Epithelial cell of esophagus (primary cell): Measurements from ENCODE around the gene DGKQ.

Experiments
- DNase-seq: peaks from one replicate; pipeline ENCODE4 v3.0.0; 2010; ENCODE audit warnings: low read depth
- H3K4me3 ChIP-seq: 2 replicates; pipeline ENCODE4 v1.5.1; 2011; ENCODE audit warnings: mild to moderate bottlenecking, low read length, control low read depth
- TF ChIP-seq, protein P1 (sequence below): IDR thresholded peaks from 2 replicates; pipeline ENCODE4 v1.5.1; 2011; ENCODE audit warnings: low read depth, mild to moderate bottlenecking, low read length, control low read depth, inconsistent platforms; ENCODE audit not compliant: insufficient read depth; ENCODE audit errors: missing control alignments

Gene DGKQ

DNA sequence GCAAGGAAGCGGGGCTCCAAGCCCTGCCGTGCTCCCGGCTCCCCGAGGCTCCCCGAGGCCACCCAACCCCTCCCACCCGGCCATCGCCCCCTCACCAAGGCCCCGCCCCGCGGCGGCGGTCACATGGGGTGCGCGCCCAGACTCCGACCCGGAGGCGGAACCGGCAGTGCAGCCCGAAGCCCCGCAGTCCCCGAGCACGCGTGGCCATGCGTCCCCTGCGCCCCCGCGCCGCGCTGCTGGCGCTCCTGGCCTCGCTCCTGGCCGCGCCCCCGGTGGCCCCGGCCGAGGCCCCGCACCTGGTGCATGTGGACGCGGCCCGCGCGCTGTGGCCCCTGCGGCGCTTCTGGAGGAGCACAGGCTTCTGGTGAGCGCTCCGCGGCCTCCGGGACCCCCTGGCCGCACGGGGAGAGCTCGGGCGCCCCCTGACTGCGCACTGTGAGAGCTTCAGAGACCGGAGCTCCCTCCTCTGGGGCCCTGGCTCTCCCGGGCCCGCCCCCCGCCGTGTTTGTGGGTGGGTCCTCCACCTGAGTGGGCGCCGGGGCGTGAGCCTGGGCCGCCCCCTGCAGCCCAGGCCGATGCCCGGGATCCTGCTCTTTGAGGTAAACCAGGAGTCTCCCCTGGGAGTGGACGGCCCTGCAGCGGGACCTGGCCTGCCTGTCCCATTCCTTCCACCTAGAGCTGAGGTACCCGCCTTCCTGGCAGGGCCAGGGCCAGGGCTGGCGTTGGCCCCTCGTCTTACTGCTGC is 13.7 kb upstream of the DGKQ start, which contains the start of gene IDUA:
Gene IDUA (plus strand): TSS at position 166 of the 745 bp plus-strand sequence. CDS start 41 bp downstream, at position 207.
- peak; percentile 67 for DNase-seq
- H3K4me3 ChIP-seq: peak within 1 kb of the TSS; percentile 53
- TF ChIP-seq, protein P1, sequence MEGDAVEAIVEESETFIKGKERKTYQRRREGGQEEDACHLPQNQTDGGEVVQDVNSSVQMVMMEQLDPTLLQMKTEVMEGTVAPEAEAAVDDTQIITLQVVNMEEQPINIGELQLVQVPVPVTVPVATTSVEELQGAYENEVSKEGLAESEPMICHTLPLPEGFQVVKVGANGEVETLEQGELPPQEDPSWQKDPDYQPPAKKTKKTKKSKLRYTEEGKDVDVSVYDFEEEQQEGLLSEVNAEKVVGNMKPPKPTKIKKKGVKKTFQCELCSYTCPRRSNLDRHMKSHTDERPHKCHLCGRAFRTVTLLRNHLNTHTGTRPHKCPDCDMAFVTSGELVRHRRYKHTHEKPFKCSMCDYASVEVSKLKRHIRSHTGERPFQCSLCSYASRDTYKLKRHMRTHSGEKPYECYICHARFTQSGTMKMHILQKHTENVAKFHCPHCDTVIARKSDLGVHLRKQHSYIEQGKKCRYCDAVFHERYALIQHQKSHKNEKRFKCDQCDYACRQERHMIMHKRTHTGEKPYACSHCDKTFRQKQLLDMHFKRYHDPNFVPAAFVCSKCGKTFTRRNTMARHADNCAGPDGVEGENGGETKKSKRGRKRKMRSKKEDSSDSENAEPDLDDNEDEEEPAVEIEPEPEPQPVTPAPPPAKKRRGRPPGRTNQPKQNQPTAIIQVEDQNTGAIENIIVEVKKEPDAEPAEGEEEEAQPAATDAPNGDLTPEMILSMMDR: peak; percentile 23

DNA sequence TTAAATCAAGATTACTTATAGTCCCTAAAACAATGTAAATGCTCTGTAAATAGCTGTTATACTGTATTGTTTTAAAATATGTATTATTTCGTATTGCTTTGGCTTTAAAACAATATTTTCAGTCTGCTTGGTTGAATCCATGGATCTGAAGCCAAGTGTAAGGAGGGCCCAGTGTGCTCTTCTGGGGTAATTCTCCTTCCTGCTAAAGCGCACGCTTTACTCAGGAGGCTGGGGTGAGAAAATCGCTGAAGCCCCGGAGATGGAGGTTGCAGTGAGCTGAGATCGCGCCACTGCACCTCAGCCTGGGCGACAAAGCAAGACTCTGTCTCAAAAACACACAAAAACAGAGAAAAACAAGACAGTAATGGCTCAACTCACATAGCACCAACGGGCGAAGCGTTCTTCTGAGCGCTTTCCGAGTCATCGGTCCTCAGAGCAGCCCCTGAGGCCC is 13.1 kb upstream of the DGKQ start:
- DNase-seq: no peak
- TF ChIP-seq, protein P1: no peak
- peak overlapping the region; percentile 53 for H3K4me3 ChIP-seq

GRCh38 chr4:985123-985830 is 11.9 kb upstream of the DGKQ start:
- peak overlapping the region; percentile 25 for H3K4me3 ChIP-seq
- TF ChIP-seq, protein P1: no peak
- DNase-seq: peak; percentile 66

GRCh38 chr4:984336-985054 is 11.1 kb upstream of the DGKQ start:
- TF ChIP-seq, protein P1: no peak
- peak overlapping the region; percentile 25 for H3K4me3 ChIP-seq
- DNase-seq: no peak

DNA sequence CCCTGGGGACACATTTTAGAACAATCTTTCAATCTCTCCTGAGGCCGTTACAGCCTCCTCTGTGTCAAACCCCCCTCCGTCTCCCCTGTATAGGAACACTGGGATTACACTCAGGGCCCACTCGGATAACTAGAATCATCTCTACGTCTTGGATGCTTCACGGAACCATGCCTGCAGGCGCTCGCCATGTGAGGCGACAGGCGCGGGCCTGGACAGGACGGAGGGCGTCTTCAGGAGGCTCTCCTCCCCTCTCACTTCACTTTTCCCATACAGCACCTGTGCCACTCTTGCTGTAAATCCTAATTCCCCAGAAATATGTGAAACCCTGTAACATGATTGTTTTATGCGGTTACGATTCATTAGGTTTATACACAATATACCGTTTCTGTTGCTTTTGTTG is 9.4 kb upstream of the DGKQ start:
- no peak for DNase-seq
- H3K4me3 ChIP-seq: no peak overlapping the region
- TF ChIP-seq, protein P1: no peak

- no peak overlapping the region for H3K4me3 ChIP-seq
- TF ChIP-seq, protein P1: no peak
- DNase-seq: no peak
Measured at GRCh38 chr4:982291-982690, 8.9 kb upstream of the DGKQ start.
